ENCODE measurements around the gene RABGAP1L.
"Not testable (repeated sequence)": the region's sequence is repeated elsewhere in the genome, so short reads cannot be mapped to it uniquely, and the experiment has no call there.

Gene RABGAP1L

DNA sequence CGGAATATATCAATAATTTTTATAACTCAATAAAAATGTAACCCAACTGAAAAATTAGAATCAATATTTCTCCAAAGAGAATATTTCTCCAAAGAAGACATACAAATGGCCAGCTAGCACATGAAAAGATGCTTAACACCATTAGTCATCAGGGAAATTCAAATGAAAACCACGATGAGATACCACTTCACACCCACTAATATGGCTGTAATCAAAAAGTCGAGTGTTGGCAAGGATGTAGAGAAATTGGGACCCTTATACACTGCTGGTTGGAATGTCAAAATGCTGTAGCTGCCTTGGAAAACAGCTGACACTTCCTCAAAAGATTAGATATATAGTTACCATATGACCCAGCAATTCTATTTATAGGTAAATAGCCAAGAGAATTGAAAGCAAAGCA lies 421.5 kb downstream of the RABGAP1L start:
- no peak overlapping the region for H3K27ac Mint-ChIP-seq

DNA sequence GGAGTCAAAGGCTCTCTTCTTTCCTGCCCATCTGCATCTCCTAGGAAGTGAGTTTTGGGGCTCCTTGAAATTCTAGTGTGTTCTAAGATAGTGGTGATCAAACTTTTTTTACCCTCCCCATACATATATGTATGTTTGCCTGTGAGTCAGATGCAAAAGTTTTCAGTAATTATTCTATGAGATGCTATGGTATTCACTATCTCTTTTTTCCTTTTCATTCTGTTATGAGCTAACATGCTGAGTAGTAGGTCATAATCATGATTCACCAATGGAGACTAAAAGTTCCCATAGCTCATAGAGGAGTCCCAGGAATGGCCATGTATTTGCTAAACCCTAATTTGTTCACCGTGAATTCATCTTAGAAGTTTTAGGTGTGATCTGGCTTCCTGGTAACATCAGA lies 424.0 kb downstream of the RABGAP1L start:
- peaks cover 16 to 40% of the 10 kb centered on the region in 2 donors for H3K36me3 Mint-ChIP-seq
- peaks cover 5 to 7% of the 10 kb centered on the region in 2 donors for H3K9me3 Mint-ChIP-seq
- DNase-seq (no peak), ATAC-seq (replicated peaks) (no peak)
- no peak overlapping the region for H3K4me3 Mint-ChIP-seq
- peak overlapping the region; percentile 62 for H3K27ac Mint-ChIP-seq
- H3K4me1 Mint-ChIP-seq: peaks cover 1 to 5% of the 10 kb centered on the region in 2 donors
- no peaks in the 10 kb centered on the region for H3K27me3 Mint-ChIP-seq

More for the DNA sequence above, 421.5 kb downstream of the RABGAP1L start:
- no peaks in the 10 kb centered on the region for H3K27me3 Mint-ChIP-seq
- ATAC-seq (replicated peaks) (no peak), DNase-seq (no peak)
- H3K9me3 Mint-ChIP-seq: peaks cover 4 to 5% of the 10 kb centered on the region in 2 donors
- peaks cover 1 to 5% of the 10 kb centered on the region in 2 donors for H3K4me1 Mint-ChIP-seq
- H3K36me3 Mint-ChIP-seq: peaks cover 16 to 39% of the 10 kb centered on the region in 2 donors
- H3K4me3 Mint-ChIP-seq: no peak overlapping the region

DNA sequence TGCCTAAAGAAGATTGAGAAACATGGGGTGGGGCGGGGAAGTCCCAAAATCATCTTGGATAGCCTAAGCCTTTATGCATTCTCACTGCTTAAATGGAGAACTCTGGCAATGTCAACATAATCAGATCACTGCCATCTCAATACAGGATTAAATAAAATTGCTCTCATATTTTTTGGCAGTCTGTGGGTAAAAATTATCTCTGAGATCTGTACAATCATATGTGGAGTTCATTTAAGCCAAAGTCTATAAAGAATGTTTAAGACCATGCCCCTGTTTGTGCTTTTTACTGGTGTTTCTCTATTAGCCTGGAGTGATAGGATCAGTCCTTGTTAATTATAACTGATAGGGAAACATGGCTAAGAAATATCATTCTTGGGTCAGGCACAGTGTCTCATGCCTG lies 424.8 kb downstream of the RABGAP1L start:
- ATAC-seq (replicated peaks) (no peak), DNase-seq (no peak)
- H3K27ac Mint-ChIP-seq: no peak overlapping the region
- H3K27me3 Mint-ChIP-seq: no peaks in the 10 kb centered on the region
- no peak overlapping the region for H3K4me3 Mint-ChIP-seq
- H3K9me3 Mint-ChIP-seq: peaks cover 8 to 10% of the 10 kb centered on the region in 2 donors
- peaks cover 1 to 5% of the 10 kb centered on the region in 2 donors for H3K4me1 Mint-ChIP-seq
- H3K36me3 Mint-ChIP-seq: peaks cover 20 to 44% of the 10 kb centered on the region in 2 donors

DNA sequence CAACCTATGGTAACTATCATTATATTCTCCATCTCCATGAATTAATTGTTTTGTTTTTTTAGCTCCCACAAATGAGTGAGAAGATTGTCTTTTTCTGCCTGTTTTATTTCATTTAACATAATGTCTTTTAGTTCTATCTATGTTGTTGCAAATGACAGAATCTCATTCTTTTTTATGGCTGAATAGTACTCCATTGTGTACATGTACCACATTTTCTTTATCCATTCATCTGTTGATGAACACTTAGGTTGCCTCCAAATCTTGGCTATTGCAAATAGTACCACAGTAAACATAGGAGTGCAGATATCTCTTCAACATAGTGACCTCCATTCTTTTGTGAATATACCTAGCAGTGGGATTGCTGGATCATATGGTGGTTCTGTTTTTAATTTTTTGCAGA lies 429.3 kb downstream of the RABGAP1L start:
- not testable (repeated sequence) for H3K27me3 Mint-ChIP-seq; H3K4me3 Mint-ChIP-seq; H3K27ac Mint-ChIP-seq; H3K4me1 Mint-ChIP-seq; DNase-seq; ATAC-seq (replicated peaks)
- Mint-ChIP-seq H3K36me3 (peaks cover 20 to 37% of the 10 kb centered on the region in 2 donors), H3K9me3 (peaks cover 6 to 13% of the 10 kb centered on the region in 2 donors)

DNA sequence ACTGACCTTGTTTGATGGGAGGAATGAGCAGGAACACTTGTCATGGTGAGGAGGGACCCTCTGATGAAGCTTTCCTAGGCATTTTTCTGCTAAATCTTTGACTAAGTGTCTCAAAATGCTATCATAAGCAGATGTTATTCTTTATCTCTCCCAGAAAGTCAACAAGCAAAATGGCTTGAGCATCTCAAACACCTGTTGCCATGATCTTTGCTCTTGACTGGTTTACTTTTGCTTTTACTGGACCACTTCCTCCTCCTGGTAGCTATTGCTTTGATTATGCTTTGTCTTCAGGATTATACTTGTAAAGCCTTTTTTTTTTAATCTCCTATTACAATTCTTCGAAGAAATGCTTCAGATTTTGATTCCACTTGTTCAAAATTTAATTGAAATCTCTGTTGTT lies 445.9 kb downstream of the RABGAP1L start:
- ATAC-seq (replicated peaks) (no peak), DNase-seq (no peak)
- no peak overlapping the region for H3K27ac Mint-ChIP-seq
- peaks cover 4 to 6% of the 10 kb centered on the region in 2 donors for H3K4me1 Mint-ChIP-seq
- no peaks in the 10 kb centered on the region for H3K27me3 Mint-ChIP-seq
- H3K36me3 Mint-ChIP-seq: peaks cover 26 to 43% of the 10 kb centered on the region in 2 donors
- H3K4me3 Mint-ChIP-seq: no peak overlapping the region
- H3K9me3 Mint-ChIP-seq: peaks cover 4 to 9% of the 10 kb centered on the region in 2 donors

DNA sequence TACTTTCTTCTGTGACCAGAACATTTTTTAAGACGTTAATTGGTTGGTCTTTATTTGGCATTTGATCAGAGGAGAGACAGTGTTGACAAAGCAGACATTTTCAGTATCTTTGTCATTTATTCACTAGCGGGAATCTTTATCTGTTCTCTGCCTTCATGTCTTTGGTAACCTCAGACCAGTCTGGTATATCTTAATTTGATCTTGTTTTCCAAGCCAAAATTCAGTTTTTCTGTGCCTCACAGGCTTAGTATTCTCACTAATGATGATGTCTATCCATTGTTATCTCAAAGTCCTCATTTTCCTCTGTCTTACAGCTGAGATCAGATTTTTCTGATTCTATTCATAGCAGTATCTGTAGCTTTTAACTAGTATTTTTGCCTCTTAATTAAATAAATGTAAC lies 447.2 kb downstream of the RABGAP1L start:
- DNase-seq (no peak), ATAC-seq (replicated peaks) (no peak)
- Mint-ChIP-seq H3K4me3 (no peak overlapping the region), H3K36me3 (peaks cover 20 to 32% of the 10 kb centered on the region in 2 donors), H3K27me3 (no peaks in the 10 kb centered on the region), H3K27ac (no peak overlapping the region), H3K9me3 (peaks cover 4 to 8% of the 10 kb centered on the region in 2 donors), H3K4me1 (peaks cover 4 to 6% of the 10 kb centered on the region in 2 donors)

DNA sequence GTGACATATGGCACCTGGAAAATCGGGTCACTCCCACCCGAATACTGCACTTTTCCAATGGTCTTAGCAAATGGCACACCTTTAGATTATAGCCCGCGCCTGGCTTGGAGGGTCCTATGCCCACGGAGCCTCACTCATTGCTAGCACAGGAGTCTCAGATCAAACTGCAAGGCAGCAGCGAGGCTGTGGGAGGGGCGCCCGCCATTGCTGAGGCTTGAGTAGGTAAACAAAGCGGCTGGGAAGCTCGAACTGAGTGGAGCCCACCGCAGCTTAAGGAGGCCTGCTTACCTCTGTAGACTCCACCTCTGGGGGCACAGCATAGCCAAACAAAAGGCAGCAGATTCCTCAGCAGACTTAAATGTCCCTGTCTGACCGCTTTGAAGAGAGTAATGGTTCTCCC lies 458.6 kb downstream of the RABGAP1L start:
- not testable (repeated sequence) for H3K4me3 Mint-ChIP-seq; H3K27me3 Mint-ChIP-seq; DNase-seq; ATAC-seq (replicated peaks); H3K4me1 Mint-ChIP-seq; H3K27ac Mint-ChIP-seq
- H3K9me3 Mint-ChIP-seq: peaks cover 4 to 16% of the 10 kb centered on the region in 2 donors
- H3K36me3 Mint-ChIP-seq: peaks cover 41 to 57% of the 10 kb centered on the region in 2 donors

DNA sequence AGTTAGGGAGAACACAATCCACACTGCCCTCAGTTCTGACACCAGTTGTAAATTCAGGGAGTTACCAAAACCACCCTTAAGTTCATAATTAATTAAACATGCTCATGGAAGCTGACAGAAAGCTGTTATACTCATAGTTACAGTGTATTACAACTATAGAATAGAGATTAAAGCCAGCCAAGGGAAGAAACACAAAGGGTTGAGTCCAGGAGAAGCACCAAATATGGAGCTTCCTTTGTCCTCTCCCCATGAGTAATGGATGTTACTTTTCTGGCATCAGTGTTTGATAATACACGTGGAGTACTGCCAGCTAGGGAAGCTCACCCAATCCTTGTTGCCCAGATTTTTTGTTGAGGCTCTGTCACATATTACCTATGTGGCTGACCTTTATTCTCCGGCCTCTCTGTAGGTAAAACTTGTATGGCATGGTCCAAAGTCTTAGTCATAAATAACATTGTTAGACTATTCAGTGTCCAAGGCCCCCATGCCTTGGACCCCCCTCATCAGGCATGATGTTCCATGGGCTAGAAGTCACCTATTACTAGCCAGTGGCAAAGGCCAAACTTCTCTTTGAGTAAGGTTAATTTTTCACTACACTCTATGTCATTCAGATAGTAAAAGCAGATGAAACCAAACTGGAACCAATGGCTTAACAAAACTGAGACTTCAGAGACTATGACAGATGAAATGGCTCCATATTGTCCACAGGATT lies 464.2 kb downstream of the RABGAP1L start:
- Mint-ChIP-seq H3K4me1 (peaks cover 1 to 4% of the 10 kb centered on the region in 2 donors), H3K9me3 (peaks cover 4 to 17% of the 10 kb centered on the region in 2 donors), H3K27me3 (no peaks in the 10 kb centered on the region), H3K27ac (no peak overlapping the region), H3K4me3 (no peak overlapping the region), H3K36me3 (peaks cover 17 to 38% of the 10 kb centered on the region in 2 donors)
- DNase-seq (no peak), ATAC-seq (replicated peaks) (no peak)

DNA sequence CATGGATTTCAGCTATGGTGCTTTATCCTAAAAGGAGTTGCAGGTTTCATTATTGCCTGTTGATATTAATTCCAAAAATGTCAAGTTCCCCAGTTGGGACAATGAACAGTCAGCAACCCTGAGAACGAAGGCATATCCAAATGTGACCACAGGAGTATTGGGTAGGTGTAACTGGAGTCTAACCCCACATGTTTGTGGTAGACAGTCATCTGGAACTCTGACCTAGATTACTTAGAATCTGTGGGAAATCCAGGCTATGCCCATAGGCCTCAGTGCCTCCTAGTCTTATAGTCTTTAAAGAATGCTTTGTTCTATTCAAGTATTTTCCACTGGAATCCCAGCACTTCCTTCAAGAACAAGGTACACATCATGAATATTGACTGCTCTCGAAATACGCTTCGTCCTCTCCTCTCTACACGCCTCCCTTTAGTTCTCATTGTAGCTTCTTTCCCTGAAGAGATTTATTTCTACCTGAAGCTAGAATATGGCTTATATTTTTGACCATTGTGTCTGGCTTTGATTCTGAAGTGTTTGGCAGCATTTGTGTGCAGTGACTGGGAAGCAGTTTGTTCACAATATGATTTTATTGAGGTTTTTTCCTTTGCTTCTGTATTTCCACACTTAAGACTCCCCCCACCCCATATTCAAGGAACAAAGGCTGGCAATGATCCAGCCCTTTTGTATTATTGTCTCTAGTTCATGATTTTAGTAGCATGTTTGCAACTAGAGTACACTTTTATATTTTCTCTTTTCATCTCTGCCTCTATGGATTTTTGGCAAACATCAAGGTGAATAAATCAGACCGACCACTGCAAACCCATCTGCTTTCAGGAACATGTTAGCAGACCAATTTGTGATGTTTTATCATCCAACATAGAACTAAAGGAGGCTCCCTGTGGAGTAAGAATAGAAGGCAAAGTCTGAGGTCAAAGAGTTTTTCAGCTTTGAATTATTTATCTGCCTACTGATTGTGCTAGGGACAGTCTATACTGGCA lies 467.0 kb downstream of the RABGAP1L start:
- peaks cover 0 to 5% of the 10 kb centered on the region in 2 donors for H3K9me3 Mint-ChIP-seq
- H3K27ac Mint-ChIP-seq: no peak overlapping the region
- H3K4me3 Mint-ChIP-seq: no peak overlapping the region
- ATAC-seq (replicated peaks) (no peak), DNase-seq (no peak)
- peaks cover 0 to 4% of the 10 kb centered on the region in 2 donors for H3K4me1 Mint-ChIP-seq
- no peaks in the 10 kb centered on the region for H3K27me3 Mint-ChIP-seq
- peaks cover 3 to 25% of the 10 kb centered on the region in 2 donors for H3K36me3 Mint-ChIP-seq

DNA sequence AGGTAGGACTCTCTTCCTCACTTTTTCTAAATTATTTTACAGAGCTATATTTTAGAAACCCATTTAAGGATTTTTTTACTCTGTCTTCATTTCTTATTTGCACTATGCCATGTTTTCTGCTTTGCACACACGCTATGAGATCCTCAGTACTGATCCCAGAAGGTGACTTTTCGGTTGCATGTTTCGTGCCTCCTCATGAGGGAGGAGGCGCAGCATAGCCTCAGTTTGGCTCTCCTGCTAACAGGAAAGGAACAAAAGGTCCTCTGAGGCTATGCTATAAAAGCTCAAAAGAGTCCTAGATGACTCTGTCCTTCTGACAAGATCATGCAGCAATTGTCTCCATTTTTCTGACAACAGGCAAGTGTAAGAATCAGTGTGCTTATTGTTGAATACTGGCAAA lies 478.2 kb downstream of the RABGAP1L start:
- Mint-ChIP-seq H3K27me3 (no peaks in the 10 kb centered on the region), H3K4me3 (no peak overlapping the region), H3K9me3 (peaks cover 2 to 3% of the 10 kb centered on the region in 2 donors), H3K4me1 (no peaks in the 10 kb centered on the region), H3K27ac (no peak overlapping the region), H3K36me3 (peaks cover 11 to 15% of the 10 kb centered on the region in 2 donors)
- no peak for DNase-seq
- ATAC-seq (replicated peaks): no peak

DNA sequence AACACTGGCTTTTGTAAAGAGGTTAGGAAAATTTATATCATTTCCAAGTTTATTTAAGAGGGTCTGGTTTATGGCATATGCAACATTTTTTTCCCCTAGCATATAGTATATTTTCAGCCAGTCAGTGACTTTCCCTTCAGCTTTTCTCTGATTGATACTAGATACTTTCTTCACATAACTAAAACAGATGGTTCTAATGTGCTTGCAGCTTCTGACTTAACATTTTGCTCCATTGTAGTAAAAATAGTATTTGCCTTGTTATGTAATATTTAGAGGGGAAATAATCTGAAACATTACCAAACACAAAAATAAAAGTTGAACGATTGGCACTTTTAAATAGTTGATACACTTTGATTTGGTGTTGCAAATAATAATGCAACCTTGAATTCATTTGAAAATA lies 480.1 kb downstream of the RABGAP1L start:
- Mint-ChIP-seq H3K4me3 (no peak overlapping the region), H3K36me3 (peaks cover 11 to 13% of the 10 kb centered on the region in 2 donors), H3K4me1 (peaks cover 3 to 5% of the 10 kb centered on the region in 2 donors), H3K27ac (no peak overlapping the region), H3K27me3 (no peaks in the 10 kb centered on the region), H3K9me3 (peaks cover 2 to 3% of the 10 kb centered on the region in 2 donors)
- no peak for ATAC-seq (replicated peaks)
- no peak for DNase-seq

DNA sequence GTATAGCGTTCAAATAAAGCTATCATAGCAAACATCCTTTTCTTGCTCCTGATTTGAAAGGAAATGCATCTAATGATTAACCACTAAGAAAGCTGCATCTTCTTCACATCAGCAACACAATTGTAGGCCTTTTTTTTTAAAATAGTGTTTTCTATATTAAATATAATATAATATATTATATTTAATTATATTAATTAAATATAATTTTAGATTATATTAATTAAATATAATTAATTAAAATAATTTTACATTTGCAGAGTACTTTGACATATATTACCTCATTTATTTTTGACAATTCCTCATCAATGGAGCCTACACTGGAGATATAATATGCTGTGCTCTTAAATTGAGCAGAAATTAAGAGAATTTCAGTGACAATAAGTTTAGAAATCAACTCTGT lies 481.5 kb downstream of the RABGAP1L start:
- peaks cover 13 to 17% of the 10 kb centered on the region in 2 donors for H3K36me3 Mint-ChIP-seq

DNA sequence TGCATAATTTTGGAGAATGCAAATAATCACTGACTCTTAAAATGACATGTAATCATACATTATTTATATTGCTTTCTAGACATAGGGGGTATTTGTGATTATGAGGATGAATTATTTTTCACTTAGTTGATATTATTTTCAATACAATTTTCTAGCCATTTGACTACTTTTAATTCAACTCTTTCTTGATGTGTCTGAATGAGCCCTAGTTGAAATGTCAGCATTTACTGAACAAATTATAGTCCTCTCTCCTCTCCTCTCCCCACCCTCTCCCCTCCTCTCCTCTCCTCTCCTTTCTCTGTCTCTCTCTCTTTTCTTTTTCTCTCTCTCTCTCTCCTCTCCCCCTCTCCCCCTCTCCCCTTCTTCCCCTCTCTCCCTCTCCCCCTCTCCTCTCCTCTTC lies 483.1 kb downstream of the RABGAP1L start:
- Mint-ChIP-seq H3K9me3 (peaks cover 2 to 3% of the 10 kb centered on the region in 2 donors), H3K4me3 (no peak overlapping the region), H3K27ac (no peak overlapping the region), H3K36me3 (peaks cover 11 to 16% of the 10 kb centered on the region in 2 donors), H3K27me3 (no peaks in the 10 kb centered on the region), H3K4me1 (peaks cover 15 to 20% of the 10 kb centered on the region in 2 donors)
- no peak for DNase-seq
- no peak for ATAC-seq (replicated peaks)

More for the DNA sequence above, 481.5 kb downstream of the RABGAP1L start:
- ATAC-seq (replicated peaks) (no peak), DNase-seq (no peak)
- H3K4me3 Mint-ChIP-seq: no peak overlapping the region
- no peaks in the 10 kb centered on the region for H3K27me3 Mint-ChIP-seq
- H3K4me1 Mint-ChIP-seq: peaks cover 3 to 7% of the 10 kb centered on the region in 2 donors
- peaks cover 2 to 3% of the 10 kb centered on the region in 2 donors for H3K9me3 Mint-ChIP-seq
- no peak overlapping the region for H3K27ac Mint-ChIP-seq

DNA sequence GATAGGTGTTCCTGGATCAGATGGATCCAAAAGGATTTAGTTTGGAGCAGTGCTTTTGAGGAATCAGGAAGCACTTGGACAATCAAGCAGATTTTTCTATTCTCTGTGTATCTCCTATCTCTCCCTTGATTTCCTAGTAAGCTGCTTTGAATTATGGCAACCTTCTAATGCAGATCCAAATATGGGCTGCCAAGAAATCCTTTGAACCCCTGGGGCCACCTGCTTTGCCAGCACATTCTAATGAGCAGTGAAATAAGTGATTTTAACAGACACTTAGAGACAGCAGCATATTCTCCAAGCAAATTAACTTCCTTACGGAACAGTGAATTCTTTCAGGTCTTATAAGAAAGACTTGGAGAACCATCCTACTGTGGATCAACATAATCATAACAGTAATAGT lies 483.9 kb downstream of the RABGAP1L start:
- peaks cover 20 to 27% of the 10 kb centered on the region in 2 donors for H3K4me1 Mint-ChIP-seq
- H3K4me3 Mint-ChIP-seq: no peak overlapping the region
- peaks cover 6 to 10% of the 10 kb centered on the region in 2 donors for H3K36me3 Mint-ChIP-seq
- H3K9me3 Mint-ChIP-seq: no peaks in the 10 kb centered on the region
- no peak overlapping the region for H3K27ac Mint-ChIP-seq
- H3K27me3 Mint-ChIP-seq: no peaks in the 10 kb centered on the region
- no peak for ATAC-seq (replicated peaks)
- no peak for DNase-seq

All from stimulated activated naive B cell treated with anti-CD40 and anti-IgM and Interleukin-4, amounts not matched to agents 10 μg/mL and 1 μg/mL and 100 μg/mL, for 72 hours (primary cell).